WTC11 (cell line): ENCODE results near the gene FANK1. TPM values are rescaled to one million over a fixed set of nuclear protein-coding genes. Genes with fewer than 3 reads are reported as not detected.

ENCODE experiments used
- ATAC-seq: fragments of 200-7000 bp; cut with Tn5 transposase; 2 replicates; pipeline ENCODE4 v1.10.0; 2021; ENCODE audit warnings: mild to moderate bottlenecking, moderate library complexity
- CTCF ChIA-PET: fragments of 300-600 bp; sonication (Branson Sonifier 250); formaldehyde crosslinking; loops from one replicate; lab custom pipeline; 2021; ENCODE audit warnings: antibody characterized with exemption; lab: Charles Lee
- POLR2A ChIA-PET: fragments of 350-600 bp; sonication (Branson Sonifier 250); formaldehyde crosslinking; loops from one replicate; lab custom pipeline; 2021; ENCODE audit warnings: antibody characterized with exemption; lab: Charles Lee
- DNase-seq: peaks from one replicate; pipeline ENCODE4 v3.0.0; 2021; ENCODE audit warnings: low spot score
- H3K27ac Mint-ChIP-seq: 2 replicates; pipeline ENCODE4 v1.8.0; 2021; ENCODE audit warnings: mixed read lengths
- H3K27me3 Mint-ChIP-seq: 2 replicates; pipeline ENCODE4 v1.8.0; 2021; ENCODE audit warnings: low read depth, mild to moderate bottlenecking, moderate library complexity, mixed read lengths
- H3K36me3 Mint-ChIP-seq: 2 replicates; pipeline ENCODE4 v1.8.0; 2021; ENCODE audit warnings: mixed read lengths
- H3K4me1 Mint-ChIP-seq: 2 replicates; pipeline ENCODE4 v1.8.0; 2022; ENCODE audit warnings: mixed read lengths
- H3K4me3 Mint-ChIP-seq: 2 replicates; pipeline ENCODE4 v1.8.0; 2021; ENCODE audit warnings: mild to moderate bottlenecking, moderate library complexity, mixed read lengths
- H3K9me3 Mint-ChIP-seq: 2 replicates; pipeline ENCODE4 v1.8.0; 2021; ENCODE audit warnings: mixed read lengths
- AFF4 ChIP-seq: sonication (generic); formaldehyde crosslinking; IDR thresholded peaks from 2 replicates; pipeline ENCODE4 v1.8.1; 2023; ENCODE audit warnings: mild to moderate bottlenecking, missing genetic modification reagents, borderline replicate concordance
- FOXJ3 ChIP-seq: sonication (generic); formaldehyde crosslinking; IDR thresholded peaks from 2 replicates; pipeline ENCODE4 v1.9.0; 2021; ENCODE audit warnings: missing genetic modification reagents, mild to moderate bottlenecking, borderline replicate concordance
- FOXK1 ChIP-seq: sonication (generic); formaldehyde crosslinking; IDR thresholded peaks from 2 replicates; pipeline ENCODE4 v1.8.0; 2022; ENCODE audit warnings: mild to moderate bottlenecking, moderate library complexity, missing genetic modification reagents
- HMGXB4 ChIP-seq: sonication (generic); formaldehyde crosslinking; IDR thresholded peaks from 2 replicates; pipeline ENCODE4 v1.8.1; 2023; ENCODE audit warnings: mild to moderate bottlenecking, moderate library complexity, missing genetic modification reagents
- JUN ChIP-seq: sonication (generic); formaldehyde crosslinking; IDR thresholded peaks from 2 replicates; pipeline ENCODE4 v1.8.0; 2023; ENCODE audit warnings: mild to moderate bottlenecking, missing genetic modification reagents
- NFATC4 ChIP-seq: fragments of 250-450 bp; sonication (Bioruptor Pico); IDR thresholded peaks from 2 replicates; pipeline ENCODE4 v1.9.0; 2021; ENCODE audit warnings: mild to moderate bottlenecking
- RELA ChIP-seq: sonication (generic); formaldehyde crosslinking; IDR thresholded peaks from 2 replicates; pipeline ENCODE4 v1.8.1; 2022; ENCODE audit warnings: missing genetic modification reagents, mild to moderate bottlenecking, borderline replicate concordance
- SMAD3 ChIP-seq: sonication (generic); formaldehyde crosslinking; IDR thresholded peaks from 2 replicates; pipeline ENCODE4 v1.8.0; 2022; ENCODE audit warnings: missing genetic modification reagents, mild to moderate bottlenecking, borderline replicate concordance
- TCF7 ChIP-seq: sonication (generic); formaldehyde crosslinking; IDR thresholded peaks from 2 replicates; pipeline ENCODE4 v1.8.0; 2022; ENCODE audit warnings: mild to moderate bottlenecking, low read depth, missing genetic modification reagents, moderate library complexity
- ZBTB21 ChIP-seq: sonication (generic); formaldehyde crosslinking; IDR thresholded peaks from 2 replicates; pipeline ENCODE4 v1.8.1; 2023; ENCODE audit warnings: mild to moderate bottlenecking, missing genetic modification reagents, borderline replicate concordance
- ZMAT4 ChIP-seq: fragments of 250-450 bp; sonication (Bioruptor Pico); IDR thresholded peaks from 2 replicates; pipeline ENCODE4 v1.9.0; 2021; ENCODE audit warnings: mild to moderate bottlenecking
- ZNF219 ChIP-seq: sonication (generic); formaldehyde crosslinking; IDR thresholded peaks from 2 replicates; pipeline ENCODE4 v1.8.0; 2023; ENCODE audit warnings: missing genetic modification reagents, mild to moderate bottlenecking, borderline replicate concordance
- ZNF317 ChIP-seq: sonication (generic); formaldehyde crosslinking; IDR thresholded peaks from 2 replicates; pipeline ENCODE4 v1.8.1; 2023; ENCODE audit warnings: low read depth, mild to moderate bottlenecking, moderate library complexity, missing genetic modification reagents, borderline replicate concordance
- ZNF423 ChIP-seq: fragments of 250-450 bp; sonication (Bioruptor Pico); IDR thresholded peaks from 2 replicates; pipeline ENCODE4 v2.1.2; 2022; ENCODE audit warnings: mild to moderate bottlenecking, moderate library complexity
- ZNF671 ChIP-seq: fragments of 250-450 bp; sonication (Bioruptor Pico); IDR thresholded peaks from 2 replicates; pipeline ENCODE4 v1.8.0; 2021; ENCODE audit warnings: mild to moderate bottlenecking
- total RNA-seq: library from RNA; stranded (reverse); gene quantifications from 3 replicates; pipeline ENCODE4 v1.2.3, GENCODE V29; 2021
- TF ChIP-seq, protein P1 (sequence below): sonication (generic); formaldehyde crosslinking; IDR thresholded peaks from 2 replicates; pipeline ENCODE4 v1.8.1; 2022; ENCODE audit warnings: low read depth, mild to moderate bottlenecking, moderate library complexity, missing genetic modification reagents, borderline replicate concordance
- TF ChIP-seq, protein P2 (sequence below): fragments of 250-450 bp; sonication (Bioruptor Pico); IDR thresholded peaks from 2 replicates; pipeline ENCODE4 v1.8.0; 2021; ENCODE audit warnings: mild to moderate bottlenecking
- TF ChIP-seq, protein P3 (sequence below): sonication (generic); formaldehyde crosslinking; IDR thresholded peaks from 2 replicates; pipeline ENCODE4 v1.8.0; 2022; ENCODE audit warnings: mild to moderate bottlenecking, missing genetic modification reagents
- TF ChIP-seq, protein P4 (sequence below): sonication (generic); formaldehyde crosslinking; IDR thresholded peaks from 2 replicates; pipeline ENCODE4 v1.8.0; 2023; ENCODE audit warnings: missing genetic modification reagents
- TF ChIP-seq, protein P5 (sequence below): sonication (generic); formaldehyde crosslinking; IDR thresholded peaks from 2 replicates; pipeline ENCODE4 v1.8.1; 2023; ENCODE audit warnings: mild to moderate bottlenecking, missing genetic modification reagents, moderate library complexity

The FANK1 gene
- total RNA-seq, 1 experiment from 2014 or later: 3.4 TPM

DNA sequence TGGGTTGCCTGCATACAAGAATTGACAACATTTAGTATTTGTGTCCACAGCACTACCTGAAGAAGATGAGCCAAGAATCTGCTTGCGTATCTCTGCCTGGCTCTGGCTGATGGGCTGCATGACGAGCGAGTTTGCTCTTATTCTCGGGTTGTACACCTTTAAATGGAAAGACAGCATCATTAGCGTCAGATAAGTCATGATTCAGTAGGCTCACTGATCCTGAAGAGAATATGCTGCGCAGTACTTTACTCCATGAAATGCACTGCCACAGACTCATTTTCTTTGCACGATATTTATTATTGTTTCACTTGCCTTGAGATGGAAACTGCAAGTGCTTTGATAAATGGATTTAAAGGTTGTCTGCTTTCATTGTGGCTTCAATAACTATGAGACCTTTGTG is 43.9 kb upstream of the FANK1 start:
- ATAC-seq: no peak
- Mint-ChIP-seq H3K36me3 (peaks cover 35% of the 10 kb centered on the region), H3K4me3 (no peak overlapping the region), H3K27me3 (no peaks in the 10 kb centered on the region), H3K27ac (no peak overlapping the region), H3K9me3 (no peaks in the 10 kb centered on the region), H3K4me1 (0 out of 2 replicates have a peak, but pooled peaks cover 4% of the 10 kb centered on the region)
- no peak for DNase-seq
- ChIA-PET POLR2A (interaction anchor here (0.6 kb wide), 1 partner anchor 70 kb away, joined by 3 read pairs; no protein-coding TSS in a partner anchor), CTCF (no interaction called here)
- TF ChIP-seq ZNF423 (CRISPR knock-in tag): no peak
- TF ChIP-seq ZNF671: no peak
- TF ChIP-seq, protein P1, sequence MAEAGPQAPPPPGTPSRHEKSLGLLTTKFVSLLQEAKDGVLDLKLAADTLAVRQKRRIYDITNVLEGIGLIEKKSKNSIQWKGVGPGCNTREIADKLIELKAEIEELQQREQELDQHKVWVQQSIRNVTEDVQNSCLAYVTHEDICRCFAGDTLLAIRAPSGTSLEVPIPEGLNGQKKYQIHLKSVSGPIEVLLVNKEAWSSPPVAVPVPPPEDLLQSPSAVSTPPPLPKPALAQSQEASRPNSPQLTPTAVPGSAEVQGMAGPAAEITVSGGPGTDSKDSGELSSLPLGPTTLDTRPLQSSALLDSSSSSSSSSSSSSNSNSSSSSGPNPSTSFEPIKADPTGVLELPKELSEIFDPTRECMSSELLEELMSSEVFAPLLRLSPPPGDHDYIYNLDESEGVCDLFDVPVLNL (CRISPR knock-in tag): no peak
- TF ChIP-seq, protein P2, sequence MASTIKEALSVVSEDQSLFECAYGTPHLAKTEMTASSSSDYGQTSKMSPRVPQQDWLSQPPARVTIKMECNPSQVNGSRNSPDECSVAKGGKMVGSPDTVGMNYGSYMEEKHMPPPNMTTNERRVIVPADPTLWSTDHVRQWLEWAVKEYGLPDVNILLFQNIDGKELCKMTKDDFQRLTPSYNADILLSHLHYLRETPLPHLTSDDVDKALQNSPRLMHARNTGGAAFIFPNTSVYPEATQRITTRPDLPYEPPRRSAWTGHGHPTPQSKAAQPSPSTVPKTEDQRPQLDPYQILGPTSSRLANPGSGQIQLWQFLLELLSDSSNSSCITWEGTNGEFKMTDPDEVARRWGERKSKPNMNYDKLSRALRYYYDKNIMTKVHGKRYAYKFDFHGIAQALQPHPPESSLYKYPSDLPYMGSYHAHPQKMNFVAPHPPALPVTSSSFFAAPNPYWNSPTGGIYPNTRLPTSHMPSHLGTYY (CRISPR knock-in tag): no peak
- TF ChIP-seq RELA (CRISPR knock-in tag): no peak
- no peak for TF ChIP-seq ZBTB21 (CRISPR knock-in tag)

DNA sequence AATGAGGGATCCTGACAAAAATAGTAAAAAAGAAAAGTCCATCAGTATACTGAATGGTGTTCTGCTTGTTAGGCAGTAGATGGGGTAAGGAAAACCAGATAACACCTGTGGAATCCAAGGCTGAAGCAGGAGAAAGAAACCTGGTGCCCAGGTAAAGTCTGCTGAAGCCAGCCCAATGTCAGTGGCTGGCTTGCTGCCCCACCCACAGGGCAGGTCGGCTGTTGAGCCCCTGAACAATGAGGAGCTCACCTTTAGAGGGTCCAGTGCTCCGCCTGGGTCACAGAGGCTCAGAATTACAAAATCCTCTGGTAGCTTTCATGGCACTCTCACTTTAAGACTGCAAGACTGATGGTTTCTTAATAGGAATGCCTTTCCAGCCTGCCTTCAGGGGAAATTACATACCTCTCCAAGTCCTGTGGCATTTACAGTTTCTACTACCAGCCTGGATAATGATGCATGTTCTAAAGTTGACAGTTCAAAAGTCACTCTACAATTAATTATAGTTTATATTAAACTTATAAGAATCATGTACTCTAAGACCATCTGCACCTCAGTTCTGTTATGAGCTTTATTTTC is 39.1 kb upstream of the FANK1 start:
- DNase-seq: no peak
- H3K9me3 Mint-ChIP-seq: no peaks in the 10 kb centered on the region
- H3K36me3 Mint-ChIP-seq: peaks cover 8% of the 10 kb centered on the region; the same call in 1 of the 2 replicates
- TF ChIP-seq HMGXB4 (CRISPR knock-in tag) (no peak), TCF7 (no peak), SMAD3 (CRISPR knock-in tag) (no peak), NFATC4 (CRISPR knock-in tag) (no peak), JUN (no peak), ZNF317 (CRISPR knock-in tag) (no peak), ZMAT4 (CRISPR knock-in tag) (no peak), ZBTB21 (CRISPR knock-in tag) (no peak), AFF4 (CRISPR knock-in tag) (no peak), ZNF219 (no peak), RELA (CRISPR knock-in tag) (no peak), FOXJ3 (no peak), FOXK1 (CRISPR knock-in tag) (no peak)
- TF ChIP-seq, protein P3, sequence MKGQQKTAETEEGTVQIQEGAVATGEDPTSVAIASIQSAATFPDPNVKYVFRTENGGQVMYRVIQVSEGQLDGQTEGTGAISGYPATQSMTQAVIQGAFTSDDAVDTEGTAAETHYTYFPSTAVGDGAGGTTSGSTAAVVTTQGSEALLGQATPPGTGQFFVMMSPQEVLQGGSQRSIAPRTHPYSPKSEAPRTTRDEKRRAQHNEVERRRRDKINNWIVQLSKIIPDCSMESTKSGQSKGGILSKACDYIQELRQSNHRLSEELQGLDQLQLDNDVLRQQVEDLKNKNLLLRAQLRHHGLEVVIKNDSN (CRISPR knock-in tag): no peak
- TF ChIP-seq, protein P4, sequence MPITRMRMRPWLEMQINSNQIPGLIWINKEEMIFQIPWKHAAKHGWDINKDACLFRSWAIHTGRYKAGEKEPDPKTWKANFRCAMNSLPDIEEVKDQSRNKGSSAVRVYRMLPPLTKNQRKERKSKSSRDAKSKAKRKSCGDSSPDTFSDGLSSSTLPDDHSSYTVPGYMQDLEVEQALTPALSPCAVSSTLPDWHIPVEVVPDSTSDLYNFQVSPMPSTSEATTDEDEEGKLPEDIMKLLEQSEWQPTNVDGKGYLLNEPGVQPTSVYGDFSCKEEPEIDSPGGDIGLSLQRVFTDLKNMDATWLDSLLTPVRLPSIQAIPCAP: no peak
- TF ChIP-seq, protein P5, sequence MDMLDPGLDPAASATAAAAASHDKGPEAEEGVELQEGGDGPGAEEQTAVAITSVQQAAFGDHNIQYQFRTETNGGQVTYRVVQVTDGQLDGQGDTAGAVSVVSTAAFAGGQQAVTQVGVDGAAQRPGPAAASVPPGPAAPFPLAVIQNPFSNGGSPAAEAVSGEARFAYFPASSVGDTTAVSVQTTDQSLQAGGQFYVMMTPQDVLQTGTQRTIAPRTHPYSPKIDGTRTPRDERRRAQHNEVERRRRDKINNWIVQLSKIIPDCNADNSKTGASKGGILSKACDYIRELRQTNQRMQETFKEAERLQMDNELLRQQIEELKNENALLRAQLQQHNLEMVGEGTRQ (CRISPR knock-in tag): no peak
- no peak overlapping the region for H3K27ac Mint-ChIP-seq
- peak; percentile 52 for ATAC-seq
- H3K4me1 Mint-ChIP-seq: 0 out of 2 replicates have a peak, but pooled peaks cover 4% of the 10 kb centered on the region
- H3K27me3 Mint-ChIP-seq: no peaks in the 10 kb centered on the region
- CTCF ChIA-PET: no interaction called here
- no peak overlapping the region for H3K4me3 Mint-ChIP-seq
- POLR2A ChIA-PET: no interaction called here
